ENCODE results near the gene TFAP2C. TPM values are rescaled to one million over a fixed set of nuclear protein-coding genes. Genes with fewer than 3 reads are reported as not detected.

Gene TFAP2C
- total RNA-seq, 1 donor from 2014 or later, result 2.2 TPM

DNA sequence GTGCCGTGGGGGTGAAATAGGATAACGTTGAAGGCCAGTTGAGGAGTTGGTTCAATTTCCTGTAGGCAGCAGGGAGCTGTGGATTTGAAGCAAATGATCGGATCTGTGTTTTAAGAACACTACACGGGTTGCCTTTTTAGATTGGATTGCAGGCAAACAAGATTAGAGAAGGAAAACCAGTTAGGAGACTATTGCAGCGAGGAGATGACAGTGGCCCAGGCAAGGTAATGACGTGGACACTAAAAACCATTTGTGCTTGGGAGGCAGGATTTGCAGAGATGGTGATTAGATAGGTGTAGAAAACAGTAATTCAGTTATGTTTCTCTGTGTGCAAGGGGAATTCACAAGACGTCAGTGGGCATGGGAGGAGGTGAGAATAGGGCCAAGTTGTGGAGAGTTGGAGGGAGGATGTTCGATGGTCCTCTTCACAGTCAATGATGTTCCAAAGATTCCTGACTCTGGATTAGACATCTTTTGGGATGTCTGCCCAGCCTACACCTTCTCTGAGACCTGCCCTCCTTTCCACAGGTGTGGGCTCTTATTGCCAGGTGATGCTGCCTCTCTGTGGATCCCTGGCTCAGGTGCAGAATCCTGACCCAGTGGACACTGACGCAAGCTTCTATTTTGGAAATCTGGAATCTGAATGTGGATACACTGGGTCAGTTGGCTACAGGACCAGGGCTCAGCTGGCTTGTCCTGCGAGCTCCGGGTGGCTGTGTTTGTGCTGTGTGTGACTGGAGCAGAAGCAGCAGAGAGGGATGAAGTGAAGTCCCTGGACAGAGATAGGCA is 54.2 kb downstream of the TFAP2C start:
- H3K79me2 ChIP-seq (ENCODE audit: insufficient read depth, low read length), result no peaks in the 10 kb centered on the region
- Mint-ChIP-seq H3K4me1 (ENCODE audit: low read depth, unreplicated experiment) (no peaks in the 10 kb centered on the region), H3K27me3 (ENCODE audit: low read depth, unreplicated experiment) (peaks cover 17% of the 10 kb centered on the region), H3K9me3 (ENCODE audit: unreplicated experiment) (peaks cover 1% of the 10 kb centered on the region), H3K36me3 (ENCODE audit: low read depth, unreplicated experiment) (no peaks in the 10 kb centered on the region), H3K27ac (ENCODE audit: unreplicated experiment) (no peak overlapping the region), H3K4me3 (ENCODE audit: unreplicated experiment) (no peak overlapping the region)
- no peaks in the 10 kb centered on the region for H3K36me3 ChIP-seq (ENCODE audit: insufficient read depth, low read length)
- H3K4me3 ChIP-seq (ENCODE audit: insufficient read depth, low read depth, low read length), result no peak overlapping the region
- TF ChIP-seq CTCF (IDR thresholded peaks at IDR 0.05; ENCODE audit: insufficient read depth, low read depth, low read length) (no peak), EZH2 (IDR thresholded peaks at IDR 0.05; ENCODE audit: insufficient read depth, low read length) (no peak)
- no peak overlapping the region for H2AFZ ChIP-seq (ENCODE audit: low read depth, low read length)
- H3K27me3 ChIP-seq (ENCODE audit: insufficient read depth, low read length), result peaks cover 6% of the 10 kb centered on the region
- no peak overlapping the region for H3K9ac ChIP-seq (ENCODE audit: low read length)
- H3K4me1 ChIP-seq (ENCODE audit: insufficient read depth, low read length), result no peaks in the 10 kb centered on the region
- H4K20me1 ChIP-seq (ENCODE audit: insufficient read depth, low read length), result no peaks in the 10 kb centered on the region
- DNase-seq (ENCODE audit: low read depth), result no peak
- no peak for FAIRE-seq
- no peak overlapping the region for H3K27ac ChIP-seq (ENCODE audit: low read depth, low read length)
- H3K9me3 ChIP-seq (ENCODE audit: insufficient read depth, low read depth, low read length), result no peaks in the 10 kb centered on the region
- no peak overlapping the region for H3K4me2 ChIP-seq (ENCODE audit: low read length)

- no peak for DNase-seq (ENCODE audit: low read depth)
- no peaks in the 10 kb centered on the region for H3K36me3 ChIP-seq (ENCODE audit: insufficient read depth, low read length)
- peaks cover 1% of the 10 kb centered on the region for H3K9me3 Mint-ChIP-seq (ENCODE audit: unreplicated experiment)
- H3K4me2 ChIP-seq (ENCODE audit: low read length), result no peak overlapping the region
- H3K27ac Mint-ChIP-seq (ENCODE audit: unreplicated experiment), result no peak overlapping the region
- no peaks in the 10 kb centered on the region for H3K36me3 Mint-ChIP-seq (ENCODE audit: low read depth, unreplicated experiment)
- H3K9me3 ChIP-seq (ENCODE audit: insufficient read depth, low read depth, low read length), result no peaks in the 10 kb centered on the region
- H2AFZ ChIP-seq (ENCODE audit: low read depth, low read length), result no peak overlapping the region
- no peak overlapping the region for H3K4me3 Mint-ChIP-seq (ENCODE audit: unreplicated experiment)
- no peak overlapping the region for H3K27ac ChIP-seq (ENCODE audit: low read depth, low read length)
- peaks cover 11% of the 10 kb centered on the region for H3K4me1 Mint-ChIP-seq (ENCODE audit: low read depth, unreplicated experiment)
- H3K27me3 Mint-ChIP-seq (ENCODE audit: low read depth, unreplicated experiment), result peaks cover 19% of the 10 kb centered on the region
- no peaks in the 10 kb centered on the region for H3K79me2 ChIP-seq (ENCODE audit: insufficient read depth, low read length)
- peaks cover 10% of the 10 kb centered on the region for H3K27me3 ChIP-seq (ENCODE audit: insufficient read depth, low read length)
- H3K4me3 ChIP-seq (ENCODE audit: insufficient read depth, low read depth, low read length), result no peak overlapping the region
- no peak for FAIRE-seq
- H3K9ac ChIP-seq (ENCODE audit: low read length), result no peak overlapping the region
- no peaks in the 10 kb centered on the region for H4K20me1 ChIP-seq (ENCODE audit: insufficient read depth, low read length)
- TF ChIP-seq EZH2 (IDR thresholded peaks at IDR 0.05; ENCODE audit: insufficient read depth, low read length) (no peak), CTCF (IDR thresholded peaks at IDR 0.05; ENCODE audit: insufficient read depth, low read depth, low read length) (no peak)
- H3K4me1 ChIP-seq (ENCODE audit: insufficient read depth, low read length), result peaks cover 3% of the 10 kb centered on the region
These were observed 56.8 kb downstream of the TFAP2C start for GRCh38 chr20:56685879-56686278.

GRCh38 chr20:56687061-56687460 is 58.0 kb downstream of the TFAP2C start:
- H4K20me1 ChIP-seq (ENCODE audit: insufficient read depth, low read length), result no peaks in the 10 kb centered on the region
- peaks cover 11% of the 10 kb centered on the region for H3K4me1 Mint-ChIP-seq (ENCODE audit: low read depth, unreplicated experiment)
- no peaks in the 10 kb centered on the region for H3K79me2 ChIP-seq (ENCODE audit: insufficient read depth, low read length)
- peaks cover 3% of the 10 kb centered on the region for H3K4me1 ChIP-seq (ENCODE audit: insufficient read depth, low read length)
- no peak overlapping the region for H3K27ac ChIP-seq (ENCODE audit: low read depth, low read length)
- H3K36me3 Mint-ChIP-seq (ENCODE audit: low read depth, unreplicated experiment), result no peaks in the 10 kb centered on the region
- H3K9me3 Mint-ChIP-seq (ENCODE audit: unreplicated experiment), result peaks cover 1% of the 10 kb centered on the region
- H3K27me3 ChIP-seq (ENCODE audit: insufficient read depth, low read length), result peaks cover 12% of the 10 kb centered on the region
- no peak overlapping the region for H3K4me3 Mint-ChIP-seq (ENCODE audit: unreplicated experiment)
- H3K36me3 ChIP-seq (ENCODE audit: insufficient read depth, low read length), result no peaks in the 10 kb centered on the region
- DNase-seq (ENCODE audit: low read depth) (no peak), FAIRE-seq (no peak)
- H3K4me2 ChIP-seq (ENCODE audit: low read length), result no peak overlapping the region
- TF ChIP-seq EZH2 (IDR thresholded peaks at IDR 0.05; ENCODE audit: insufficient read depth, low read length) (no peak), CTCF (IDR thresholded peaks at IDR 0.05; ENCODE audit: insufficient read depth, low read depth, low read length) (no peak)
- no peak overlapping the region for H2AFZ ChIP-seq (ENCODE audit: low read depth, low read length)
- H3K9me3 ChIP-seq (ENCODE audit: insufficient read depth, low read depth, low read length), result no peaks in the 10 kb centered on the region
- peaks cover 22% of the 10 kb centered on the region for H3K27me3 Mint-ChIP-seq (ENCODE audit: low read depth, unreplicated experiment)
- H3K9ac ChIP-seq (ENCODE audit: low read length), result no peak overlapping the region
- H3K27ac Mint-ChIP-seq (ENCODE audit: unreplicated experiment), result no peak overlapping the region
- H3K4me3 ChIP-seq (ENCODE audit: insufficient read depth, low read depth, low read length), result no peak overlapping the region

Data from astrocyte (in vitro differentiated cells and primary cell).